H1 (cell line): ENCODE data around the gene EYA2. TPM values are rescaled to one million over a fixed set of nuclear protein-coding genes. Genes with fewer than 3 reads are reported as not detected.

Experiments used
- CTCF ChIA-PET: fragments of 300-600 bp; sonication (Branson Sonifier 250); formaldehyde crosslinking; loops from one replicate; lab custom pipeline; 2021; ENCODE audit not compliant: partially characterized antibody; lab: Charles Lee
- POLR2A ChIA-PET: fragments of 300-600 bp; sonication (Branson Sonifier 250); formaldehyde crosslinking; loops from one replicate; lab custom pipeline; 2021; ENCODE audit warnings: inconsistent platforms; ENCODE audit not compliant: partially characterized antibody; lab: Charles Lee
- DNase-seq, 2 experiments: peaks; one replicate each; pipeline versions ENCODE4 v3.0.0 to v3.0.0-alpha.2; 2010 to 2022; ENCODE audit warnings: low spot score in 2 of 2, low read depth in 1 of 2, mixed read lengths in 1 of 2
- FAIRE-seq: peaks from 2 replicates; lab custom pipeline; 2011; peaks lifted over from hg19 to GRCh38; lab: Jason Lieb, UNC
- H2AFZ ChIP-seq: 2 replicates; pipeline ENCODE4 v1.8.1; 2012; ENCODE audit warnings: low read length, inconsistent platforms
- H2AK5ac ChIP-seq: 2 replicates; pipeline ENCODE4 v1.6.1; 2013; ENCODE audit warnings: low read depth, low read length
- H2BK120ac ChIP-seq: replicated peaks from 2 replicates; pipeline ENCODE3; 2013; ENCODE audit warnings: low read depth, low read length, inconsistent platforms
- H2BK12ac ChIP-seq: 2 replicates; pipeline ENCODE4 v1.6.1; 2013; ENCODE audit warnings: low read depth, low read length
- H2BK15ac ChIP-seq: 2 replicates; pipeline ENCODE4 v1.6.1; 2013; ENCODE audit warnings: low read length
- H2BK20ac ChIP-seq: 2 replicates; pipeline ENCODE4 v1.6.1; 2013; ENCODE audit warnings: low read length
- H2BK5ac ChIP-seq: 2 replicates; pipeline ENCODE4 v1.6.1; 2013; ENCODE audit warnings: low read depth, low read length
- H3K14ac ChIP-seq: 2 replicates; pipeline ENCODE4 v1.6.1; 2013; ENCODE audit warnings: inconsistent platforms; ENCODE audit not compliant: insufficient read length
- H3K18ac ChIP-seq: 2 replicates; pipeline ENCODE4 v1.6.1; 2013; ENCODE audit warnings: low read length; ENCODE audit errors: extremely low read depth
- H3K23ac ChIP-seq: 2 replicates; pipeline ENCODE4 v1.6.1; 2013; ENCODE audit warnings: inconsistent platforms; ENCODE audit not compliant: insufficient read length
- H3K23me2 ChIP-seq: 2 replicates; pipeline ENCODE4 v1.6.1; 2013; ENCODE audit warnings: low read depth, low read length
- H3K27ac ChIP-seq: 2 replicates; pipeline ENCODE4 v1.6.1; 2011; ENCODE audit warnings: low read depth, low read length, inconsistent platforms
- H3K27me3 ChIP-seq, 4 experiments: replicated peaks in 1 of 4; 1 replicate in 1 of 4; 2 replicates in 3 of 4; pipeline versions ENCODE4 v1.6.1 to v1.8.1; 2011 to 2013; ENCODE audit warnings: low read length in 3 of 4, mild to moderate bottlenecking in 3 of 4, inconsistent platforms in 2 of 4, mixed read lengths in 2 of 4, moderate library complexity in 1 of 4; ENCODE audit not compliant: control insufficient read depth in 3 of 4, insufficient read depth in 3 of 4; ENCODE audit errors: extremely low read depth in 1 of 4
- H3K36me3 ChIP-seq, 4 experiments: 2 replicates each; pipeline versions ENCODE4 v1.6.1 to v1.8.1; 2011 to 2013; ENCODE audit warnings: mild to moderate bottlenecking in 4 of 4, low read length in 3 of 4, moderate library complexity in 2 of 4, control low read depth in 1 of 4, inconsistent platforms in 1 of 4; ENCODE audit not compliant: insufficient read depth in 4 of 4, control insufficient read depth in 2 of 4
- H3K4ac ChIP-seq: replicated peaks from 2 replicates; pipeline ENCODE3; 2013; ENCODE audit warnings: low read length, low read depth, mixed read lengths, inconsistent platforms; ENCODE audit not compliant: insufficient read length
- H3K4me1 ChIP-seq, 4 experiments: replicated peaks in 1 of 4; 1 replicate in 1 of 4; 2 replicates in 3 of 4; pipeline versions ENCODE4 v1.6.1 to v1.8.1; 2011 to 2013; ENCODE audit warnings: low read length in 3 of 4, inconsistent platforms in 2 of 4, mixed read lengths in 1 of 4; ENCODE audit not compliant: insufficient read depth in 4 of 4, control insufficient read depth in 3 of 4
- H3K4me2 ChIP-seq, 2 experiments: 2 replicates each; pipeline versions ENCODE4 v1.6.1 to v1.8.1; 2011 to 2013; ENCODE audit warnings: low read depth in 2 of 2, low read length in 2 of 2, control low read depth in 1 of 2, inconsistent platforms in 1 of 2, mild to moderate bottlenecking in 1 of 2; ENCODE audit not compliant: insufficient read depth in 1 of 2
- H3K4me3 ChIP-seq, 4 experiments: fragments of 200-600, 300-600 bp in 1 of 4; sonication (generic), shearing (Covaris generic), sonication (Bioruptor Twin) in 1 of 4; 2 replicates each; pipeline versions ENCODE4 v1.5.1 to v1.8.1; 2011 to 2016; ENCODE audit warnings: low read length in 4 of 4, low read depth in 3 of 4, control low read depth in 2 of 4, inconsistent platforms in 2 of 4, mild to moderate bottlenecking in 2 of 4, mixed read lengths in 1 of 4, moderate library complexity in 1 of 4; ENCODE audit not compliant: insufficient read depth in 2 of 4; ENCODE audit errors: extremely low read depth in 1 of 4
- H3K56ac ChIP-seq: replicated peaks from 2 replicates; pipeline ENCODE3; 2013; ENCODE audit warnings: low read depth, mild to moderate bottlenecking, mixed read lengths, low read length, inconsistent platforms; ENCODE audit not compliant: insufficient read length
- H3K79me1 ChIP-seq: 2 replicates; pipeline ENCODE4 v1.6.1; 2013; ENCODE audit warnings: low read depth, low read length, control low read depth
- H3K79me2 ChIP-seq, 2 experiments: 2 replicates each; pipeline versions ENCODE4 v1.6.1 to v1.8.1; 2012 to 2013; ENCODE audit warnings: low read length in 2 of 2, mild to moderate bottlenecking in 2 of 2, inconsistent platforms in 1 of 2; ENCODE audit not compliant: insufficient read depth in 2 of 2, control insufficient read depth in 1 of 2
- H3K9ac ChIP-seq, 4 experiments: replicated peaks in 1 of 4; 1 replicate in 1 of 4; 2 replicates in 3 of 4; pipeline versions ENCODE4 v1.6.1 to v1.8.1; 2011 to 2013; ENCODE audit warnings: low read depth in 3 of 4, low read length in 3 of 4, control low read depth in 2 of 4, mild to moderate bottlenecking in 2 of 4, moderate library complexity in 2 of 4, inconsistent platforms in 1 of 4; ENCODE audit errors: extremely low read depth in 1 of 4
- H3K9me3 ChIP-seq, 2 experiments: 2 replicates each; pipeline versions ENCODE4 v1.6.1 to v1.8.1; 2012 to 2013; ENCODE audit warnings: mild to moderate bottlenecking in 2 of 2, moderate library complexity in 2 of 2, control low read depth in 1 of 2, inconsistent platforms in 1 of 2, low read depth in 1 of 2, low read length in 1 of 2, mixed read lengths in 1 of 2; ENCODE audit not compliant: insufficient read depth in 2 of 2
- H4K20me1 ChIP-seq, 2 experiments: replicated peaks in 1 of 2; 2 replicates each; pipeline versions ENCODE3 to v1.8.1; 2011 to 2013; ENCODE audit warnings: inconsistent platforms in 2 of 2, low read length in 2 of 2, mild to moderate bottlenecking in 1 of 2; ENCODE audit not compliant: insufficient read depth in 2 of 2, control insufficient read depth in 1 of 2
- H4K5ac ChIP-seq: 2 replicates; pipeline ENCODE4 v1.6.1; 2013; ENCODE audit warnings: low read length, low read depth, mixed read lengths, inconsistent platforms; ENCODE audit not compliant: insufficient read length
- H4K8ac ChIP-seq: 2 replicates; pipeline ENCODE4 v1.8.0; 2013; ENCODE audit warnings: mild to moderate bottlenecking, moderate library complexity, low read length, inconsistent platforms; ENCODE audit not compliant: insufficient read depth; ENCODE audit errors: extremely low read depth
- H4K91ac ChIP-seq: replicated peaks from 2 replicates; pipeline ENCODE3; 2013; ENCODE audit warnings: low read length, mixed read lengths, inconsistent platforms; ENCODE audit not compliant: insufficient read length
- CBX8 ChIP-seq: fragments of 300-800, 300-1000 bp; sonication (generic); IDR thresholded peaks from 2 replicates; pipeline ENCODE4 v1.7.1; 2016; ENCODE audit warnings: low read depth, low read length, borderline replicate concordance
- CREB1 ChIP-seq: IDR thresholded peaks from 2 replicates; pipeline ENCODE4 v1.6.1; 2012; ENCODE audit warnings: inconsistent platforms
- EZH2 ChIP-seq: fragments of 200-600 bp; sonication (generic); IDR thresholded peaks from 2 replicates; pipeline ENCODE4 v1.7.1; 2012; ENCODE audit warnings: low read depth, mild to moderate bottlenecking, moderate library complexity, low read length, inconsistent platforms; ENCODE audit not compliant: severe bottlenecking
- JUN ChIP-seq: IDR thresholded peaks from 2 replicates; pipeline ENCODE4 v1.6.1; 2011; ENCODE audit warnings: low read depth, mild to moderate bottlenecking, improper control_type of control experiment, low read length
- NRF1 ChIP-seq: IDR thresholded peaks from 2 replicates; pipeline ENCODE4 v1.6.1; 2011; ENCODE audit warnings: mild to moderate bottlenecking, low read depth, low read length, improper control_type of control experiment
- POLR2A ChIP-seq, 2 experiments: IDR thresholded peaks; 1 replicate in 1 of 2; 2 replicates in 1 of 2; pipeline ENCODE4 v1.6.1; 2011; ENCODE audit warnings: low read depth in 2 of 2, low read length in 2 of 2, mild to moderate bottlenecking in 2 of 2; ENCODE audit errors: control extremely low read depth in 1 of 2
- SAP30 ChIP-seq: fragments of 300-600 bp; sonication (generic); IDR thresholded peaks from 2 replicates; pipeline ENCODE4 v1.7.1; 2012; ENCODE audit warnings: low read length, moderate library complexity, mild to moderate bottlenecking, inconsistent platforms; ENCODE audit not compliant: insufficient read depth, insufficient replicate concordance
- TAF7 ChIP-seq: optimal IDR thresholded peaks from 2 replicates; pipeline ENCODE3; 2011; ENCODE audit warnings: low read depth, mild to moderate bottlenecking, inconsistent platforms, low read length, moderate library complexity, borderline replicate concordance
- TCF12 ChIP-seq: IDR thresholded peaks from 2 replicates; pipeline ENCODE4 v1.6.1; 2011; ENCODE audit warnings: low read depth, mild to moderate bottlenecking, low read length
- USF2 ChIP-seq: IDR thresholded peaks from 2 replicates; pipeline ENCODE4 v1.6.1; 2011; ENCODE audit warnings: low read length, improper control_type of control experiment
- WGBS, 2 experiments: shearing (Covaris generic) in 1 of 2; methylation state at CpG; one replicate each; pipeline versions ENCODE4 v1.1.6 to v1.1.7; 2013 to 2015; ENCODE audit warnings: low lambda C conversion rate in 2 of 2, mixed read lengths in 2 of 2, inconsistent platforms in 1 of 2, low coverage in 1 of 2, missing lambda C conversion rate in 1 of 2; ENCODE audit not compliant: insufficient replicate concordance in 2 of 2, insufficient coverage in 1 of 2, insufficient read length in 1 of 2; ENCODE audit errors: extremely low coverage in 1 of 2, missing lambda C conversion rate in 1 of 2; 5-methylcytosine and 5-hydroxymethylcytosine counted together
- polyA plus RNA-seq, 7 experiments: library from polyadenylated mRNA; depleted of rRNA in 3 of 7; stranded (reverse) in 5 of 7; unstranded in 2 of 7; fragments of >200 nt in 5 of 7; fragments of 200-250 nt in 2 of 7; gene quantifications; 1 replicate in 5 of 7; 2 replicates in 1 of 7; 4 replicates in 1 of 7; pipeline versions ENCODE4 v1.2.1 to v1.2.3, GENCODE V29; 2011 to 2013; ENCODE audit warnings: missing spikeins in 2 of 7, mixed read lengths in 2 of 7
- total RNA-seq: library from RNA; stranded (reverse); fragmentation: NEBNext Ultra II Directional; extraction: Animal tissue kit (Norgen Biotek cat#: 25700); gene quantifications from 2 replicates; pipeline ENCODE4 v1.2.1, GENCODE V29; 2021
- TF ChIP-seq, protein P1 (sequence below): IDR thresholded peaks from 2 replicates; pipeline ENCODE4 v1.6.1; 2012; ENCODE audit warnings: low read length, inconsistent platforms

The EYA2 gene
- total and polyA plus RNA-seq, 2 of the 8 experiments (the other 6 are each of a cell fraction or from before 2014, with no cell fraction given) = 1.6 to 1.7 TPM

GRCh38 chr20:46937157-46937523 lies 42.5 kb downstream of the EYA2 start:
- Histone ChIP-seq H4K20me1 (no peaks in the 10 kb centered on the region), H3K56ac (no peak overlapping the region), H3K79me2 (no peaks in the 10 kb centered on the region), H3K4me3 (no peak overlapping the region), H2BK5ac (no peak overlapping the region), H3K36me3 (no peaks in the 10 kb centered on the region), H2BK12ac (no peak overlapping the region), H3K9ac (no peak overlapping the region), H4K8ac (no peak overlapping the region), H3K4ac (no peak overlapping the region), H2AFZ (no peak overlapping the region), H3K79me1 (no peaks in the 10 kb centered on the region), H3K4me1 (no peaks in the 10 kb centered on the region), H3K27me3 (no peaks in the 10 kb centered on the region), H3K9me3 (no peaks in the 10 kb centered on the region), H4K91ac (no peak overlapping the region), H2BK15ac (no peak overlapping the region), H2BK20ac (no peak overlapping the region), H3K14ac (no peak overlapping the region), H3K23ac (no peak overlapping the region), H4K5ac (no peak overlapping the region), H3K23me2 (no peaks in the 10 kb centered on the region; the same call in 1 of the 2 replicates), H3K27ac (no peak overlapping the region), H3K4me2 (no peak overlapping the region), H3K18ac (no peak overlapping the region), H2AK5ac (no peak overlapping the region), H2BK120ac (no peak overlapping the region)
- WGBS, 2 experiments = 90% methylated on average over 4 of the region's 4 CpGs; no CpG with 5 or more reads in 1 of the 2 experiments
- ChIA-PET POLR2A (interaction anchor here (0.9 kb wide), 1 partner anchor 235 kb away, joined by 3 read pairs; no protein-coding TSS in a partner anchor), CTCF (interaction anchor here (1.5 to 2.6 kb wide), 2 partner anchors 33 to 43 kb away, joined by 5 to 7 read pairs; no protein-coding TSS in a partner anchor)
- FAIRE-seq (no peak), DNase-seq (no peak)
- TF ChIP-seq TAF7 (no peak), TCF12 (no peak), SAP30 (no peak), NRF1 (no peak), USF2 (no peak), JUN (no peak), EZH2 (no peak), CBX8 (no peak), CREB1 (no peak), POLR2A (IDR thresholded peaks at IDR 0.05; ENCODE audit: control extremely low read depth in 1 of 2, low read depth in 2 of 2, low read length in 2 of 2) (no peak)
- TF ChIP-seq, protein P1, sequence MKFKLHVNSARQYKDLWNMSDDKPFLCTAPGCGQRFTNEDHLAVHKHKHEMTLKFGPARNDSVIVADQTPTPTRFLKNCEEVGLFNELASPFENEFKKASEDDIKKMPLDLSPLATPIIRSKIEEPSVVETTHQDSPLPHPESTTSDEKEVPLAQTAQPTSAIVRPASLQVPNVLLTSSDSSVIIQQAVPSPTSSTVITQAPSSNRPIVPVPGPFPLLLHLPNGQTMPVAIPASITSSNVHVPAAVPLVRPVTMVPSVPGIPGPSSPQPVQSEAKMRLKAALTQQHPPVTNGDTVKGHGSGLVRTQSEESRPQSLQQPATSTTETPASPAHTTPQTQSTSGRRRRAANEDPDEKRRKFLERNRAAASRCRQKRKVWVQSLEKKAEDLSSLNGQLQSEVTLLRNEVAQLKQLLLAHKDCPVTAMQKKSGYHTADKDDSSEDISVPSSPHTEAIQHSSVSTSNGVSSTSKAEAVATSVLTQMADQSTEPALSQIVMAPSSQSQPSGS = no peak
